B cell (primary cell): ENCODE data around the gene ARFGAP1. TPM values are rescaled to one million over a fixed set of nuclear protein-coding genes. Genes with fewer than 3 reads are reported as not detected.
A peak's percentile ranks its signal among the peaks of the same experiment; 100 is the strongest.

Experiments used
- ATAC-seq: fragments of 200-7000 bp; cut with Tn5 transposase; one replicate; pipeline ENCODE4 v1.10.0; 2021; ENCODE audit warnings: low read depth, mild to moderate bottlenecking, moderate number of reproducible peaks, moderate library complexity
- CTCF ChIA-PET: fragments of 350-600 bp; sonication (Branson Sonifier 250); formaldehyde crosslinking; loops from one replicate; lab custom pipeline; 2021; ENCODE audit warnings: antibody characterized with exemption, inconsistent platforms; lab: Charles Lee
- POLR2A ChIA-PET: fragments of 350-600 bp; sonication (Branson Sonifier 250); formaldehyde crosslinking; loops from one replicate; lab custom pipeline; 2021; ENCODE audit warnings: antibody characterized with exemption; lab: Charles Lee
- DNase-seq: peaks from one replicate; pipeline ENCODE4 v3.0.0; 2013
- H2AFZ ChIP-seq: 2 replicates; pipeline ENCODE4 v1.6.1; 2012; ENCODE audit warnings: mild to moderate bottlenecking, low read depth, low read length; ENCODE audit not compliant: insufficient read depth, poor library complexity, severe bottlenecking
- H3K27ac ChIP-seq, 2 donors: 1 replicate in 1 of 2; 2 replicates in 1 of 2; pipeline ENCODE4 v1.5.1; 2012 to 2013; ENCODE audit warnings: low read length in 2 of 2, mild to moderate bottlenecking in 2 of 2, moderate library complexity in 1 of 2
- H3K27me3 ChIP-seq, 4 experiments: fragments of 200-600 bp in 1 of 4; sonication (generic) in 1 of 4; replicated peaks in 1 of 4; 1 replicate in 2 of 4; 2 replicates in 2 of 4; pipeline versions ENCODE4 v1.6.1 to v1.7.0; 2013 to 2016; ENCODE audit warnings: low read length in 3 of 4, mild to moderate bottlenecking in 2 of 4, mixed read lengths in 1 of 4, moderate library complexity in 1 of 4; ENCODE audit not compliant: insufficient read depth in 4 of 4, control insufficient read depth in 3 of 4; ENCODE audit errors: control extremely low read depth in 1 of 4
- H3K36me3 ChIP-seq, 2 experiments: replicated peaks in 1 of 2; 1 replicate in 1 of 2; 2 replicates in 1 of 2; pipeline versions ENCODE4 v1.6.1 to v1.7.1; 2013; ENCODE audit warnings: low read length in 1 of 2; ENCODE audit not compliant: insufficient read depth in 2 of 2, control insufficient read depth in 1 of 2; ENCODE audit errors: control extremely low read depth in 1 of 2, extremely low read depth in 1 of 2
- H3K4me1 ChIP-seq, 2 donors: fragments of 200-600 bp in 1 of 2; sonication (generic) in 1 of 2; 1 replicate in 1 of 2; 2 replicates in 1 of 2; pipeline versions ENCODE4 v1.5.1 to v1.6.1; 2013 to 2017; ENCODE audit warnings: low read length in 2 of 2; ENCODE audit not compliant: control insufficient read depth in 2 of 2, insufficient read depth in 2 of 2
- H3K4me2 ChIP-seq: replicated peaks from 2 replicates; pipeline ENCODE3; 2012; ENCODE audit warnings: mild to moderate bottlenecking, low read depth, low read length; ENCODE audit not compliant: poor library complexity, severe bottlenecking
- H3K4me3 ChIP-seq, 5 experiments: fragments of 200-600 bp in 1 of 5; sonication (generic) in 1 of 5; 1 replicate in 3 of 5; 2 replicates in 2 of 5; pipeline versions ENCODE4 v1.5.1 to v1.7.0; 2011 to 2016; ENCODE audit warnings: low read length in 4 of 5, mild to moderate bottlenecking in 4 of 5, low read depth in 2 of 5, control low read depth in 1 of 5, moderate library complexity in 1 of 5; ENCODE audit not compliant: insufficient read depth in 1 of 5; ENCODE audit errors: control extremely low read depth in 1 of 5, extremely low read depth in 1 of 5
- H3K79me2 ChIP-seq: fragments of 200-600 bp; sonication (generic); one replicate; pipeline ENCODE4 v1.6.0; 2016; ENCODE audit warnings: low read length; ENCODE audit not compliant: control insufficient read depth, insufficient read depth
- H3K9ac ChIP-seq: fragments of 200-600 bp; sonication (generic); 2 replicates; pipeline ENCODE4 v1.6.1; 2017; ENCODE audit warnings: mild to moderate bottlenecking, low read length, moderate library complexity
- H3K9me3 ChIP-seq, 3 donors: one replicate each; pipeline versions ENCODE4 v1.6.1 to v1.7.1; 2013; ENCODE audit warnings: low read length in 2 of 3; ENCODE audit not compliant: control insufficient read depth in 2 of 3, insufficient read depth in 1 of 3; ENCODE audit errors: control extremely low read depth in 1 of 3
- H4K20me1 ChIP-seq: 2 replicates; pipeline ENCODE4 v1.6.0; 2012; ENCODE audit warnings: mild to moderate bottlenecking, low read length; ENCODE audit not compliant: insufficient read depth, control insufficient read depth, poor library complexity, severe bottlenecking
- H3K27ac Mint-ChIP-seq: one replicate; pipeline ENCODE4 v1.8.0; 2021; ENCODE audit warnings: mixed read lengths
- H3K27me3 Mint-ChIP-seq: one replicate; pipeline ENCODE4 v1.8.0; 2021; ENCODE audit warnings: mixed read lengths
- H3K4me1 Mint-ChIP-seq: one replicate; pipeline ENCODE4 v1.8.0; 2021; ENCODE audit warnings: mixed read lengths
- H3K4me3 Mint-ChIP-seq: one replicate; pipeline ENCODE4 v1.8.0; 2021; ENCODE audit warnings: mixed read lengths
- H3K9me3 Mint-ChIP-seq: one replicate; pipeline ENCODE4 v1.8.0; 2022; ENCODE audit warnings: mixed read lengths; ENCODE audit not compliant: insufficient read depth
- EZH2 ChIP-seq: IDR thresholded peaks from 2 replicates; pipeline ENCODE4 v1.6.1; 2012; ENCODE audit warnings: borderline replicate concordance, low read depth, mild to moderate bottlenecking, moderate library complexity, low read length; ENCODE audit not compliant: insufficient read depth, poor library complexity, severe bottlenecking
- WGBS: methylation state at CpG from one replicate; pipeline ENCODE4 v1.1.5; 2013; ENCODE audit warnings: missing lambda C conversion rate; ENCODE audit not compliant: insufficient coverage; 5-methylcytosine and 5-hydroxymethylcytosine counted together
- intact Hi-C: fragments of 100-400 bp; cut with micrococcal nuclease; formaldehyde crosslinking; loops from one replicate; pipeline ENCODE4 v1.10.0; 2022
- polyA plus RNA-seq: library from polyadenylated mRNA; depleted of rRNA; stranded (reverse); fragments of >200 nt; gene quantifications from 2 replicates; pipeline ENCODE4 v1.2.3, GENCODE V29; 2012
- total RNA-seq, 2 donors: library from RNA; stranded (reverse); fragments of 120-200 nt in 1 of 2; gene quantifications; 1 replicate in 1 of 2; 2 replicates in 1 of 2; pipeline versions ENCODE4 v1.2.3 to v1.2.4, GENCODE V29; 2013 to 2022
- TF ChIP-seq, protein P1 (sequence below): fragments of 200-600 bp; IDR thresholded peaks from one replicate; pipeline ENCODE4 v1.8.0; 2022; ENCODE audit warnings: antibody characterized with exemption, mild to moderate bottlenecking

ARFGAP1 gene
- total and polyA plus RNA-seq, 2 donors (not counting 1 experiment from before 2014, with no cell fraction given) = 83.2 to 99.4 TPM

DNA sequence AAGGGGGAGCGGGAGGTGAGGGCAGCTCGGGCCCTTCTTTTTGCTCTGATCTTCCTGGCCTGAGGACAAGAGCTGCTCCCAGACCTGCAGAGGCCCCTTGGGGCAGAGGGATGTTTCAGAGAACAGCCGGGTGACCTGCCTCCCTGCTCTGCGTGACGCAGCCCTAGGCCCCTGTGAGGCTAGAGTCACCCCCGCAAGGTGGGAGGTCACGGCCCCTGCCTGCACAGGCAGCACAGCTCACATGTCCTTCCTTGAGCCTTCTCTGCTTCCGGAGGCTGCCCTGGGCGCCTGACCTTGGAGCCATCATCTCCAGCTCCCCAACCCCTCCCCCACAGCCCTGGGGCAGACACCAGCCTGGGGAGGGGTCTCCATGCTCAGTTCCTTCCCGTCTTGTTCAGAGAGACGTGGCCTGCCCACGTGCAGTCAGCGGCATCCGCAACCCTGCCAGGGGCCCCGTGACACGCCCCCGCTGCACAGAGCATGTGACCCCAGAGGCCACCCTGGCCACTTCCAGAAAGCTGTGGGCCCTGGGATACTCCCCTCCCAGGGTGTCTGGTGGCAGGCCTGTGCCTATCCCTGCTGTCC lies 37.1 kb upstream of the ARFGAP1 start, which contains the start of gene BIRC7:
Gene BIRC7, plus strand, starts transcription at position 507 of the 585 bp plus-strand sequence. CDS start 192 bp downstream, outside the sequence.
- Histone ChIP-seq H3K4me3 (no peak within 1 kb of the TSS), H4K20me1 (no peaks in the 10 kb centered on the region), H2AFZ (no peak within 1 kb of the TSS), H3K27me3 (peaks cover 0 to 32% (median 8%) of the 10 kb centered on the region in 4 experiments), H3K9ac (no peak within 1 kb of the TSS), H3K9me3 (peaks cover 0 to 13% (median 0%) of the 10 kb centered on the region in 3 donors), H3K4me2 (no peak within 1 kb of the TSS), H3K79me2 (no peaks in the 10 kb centered on the region), H3K4me1 (peaks cover 0 to 4% of the 10 kb centered on the region in 2 donors), H3K36me3 (no peaks in the 10 kb centered on the region), H3K27ac (no peak within 1 kb of the TSS)
- 48% methylated on average over 17 of the region's 17 CpGs for WGBS
- POLR2A ChIA-PET = interaction anchor here (0.6 kb wide), 1 partner anchor 7 kb away, joined by 9 read pairs; no protein-coding TSS in a partner anchor
- ATAC-seq = no peak
- TF ChIP-seq, protein P1, sequence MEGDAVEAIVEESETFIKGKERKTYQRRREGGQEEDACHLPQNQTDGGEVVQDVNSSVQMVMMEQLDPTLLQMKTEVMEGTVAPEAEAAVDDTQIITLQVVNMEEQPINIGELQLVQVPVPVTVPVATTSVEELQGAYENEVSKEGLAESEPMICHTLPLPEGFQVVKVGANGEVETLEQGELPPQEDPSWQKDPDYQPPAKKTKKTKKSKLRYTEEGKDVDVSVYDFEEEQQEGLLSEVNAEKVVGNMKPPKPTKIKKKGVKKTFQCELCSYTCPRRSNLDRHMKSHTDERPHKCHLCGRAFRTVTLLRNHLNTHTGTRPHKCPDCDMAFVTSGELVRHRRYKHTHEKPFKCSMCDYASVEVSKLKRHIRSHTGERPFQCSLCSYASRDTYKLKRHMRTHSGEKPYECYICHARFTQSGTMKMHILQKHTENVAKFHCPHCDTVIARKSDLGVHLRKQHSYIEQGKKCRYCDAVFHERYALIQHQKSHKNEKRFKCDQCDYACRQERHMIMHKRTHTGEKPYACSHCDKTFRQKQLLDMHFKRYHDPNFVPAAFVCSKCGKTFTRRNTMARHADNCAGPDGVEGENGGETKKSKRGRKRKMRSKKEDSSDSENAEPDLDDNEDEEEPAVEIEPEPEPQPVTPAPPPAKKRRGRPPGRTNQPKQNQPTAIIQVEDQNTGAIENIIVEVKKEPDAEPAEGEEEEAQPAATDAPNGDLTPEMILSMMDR = no peak
- TF ChIP-seq EZH2 = no peak
- peaks cover 3% of the 10 kb centered on the region for H3K4me1 Mint-ChIP-seq
- H3K4me3 Mint-ChIP-seq = no peak within 1 kb of the TSS
- no peak for DNase-seq
- H3K27me3 Mint-ChIP-seq = peaks cover 24% of the 10 kb centered on the region
- peak within 1 kb of the TSS; percentile 10 for H3K27ac Mint-ChIP-seq
- CTCF ChIA-PET = interaction anchor here (1.8 to 4.7 kb wide), 2 partner anchors 12 to 146 kb away, joined by 4 to 35 read pairs; no protein-coding TSS in a partner anchor
- no peaks in the 10 kb centered on the region for H3K9me3 Mint-ChIP-seq
- intact Hi-C loops = no loop called here
